Thoracic aorta (tissue), 2 donors: ENCODE measurements around the gene SCN10A. TPM values are rescaled to one million over a fixed set of nuclear protein-coding genes. Genes with fewer than 3 reads are reported as not detected.

ENCODE experiments used
- ATAC-seq: fragments of 150-250 bp; one replicate; pipeline ENCODE4 v1.8.0; 2017; ENCODE audit warnings: low read depth; ENCODE audit not compliant: insufficient number of reproducible peaks, low FRiP score
- DNase-seq: peaks from one replicate; pipeline ENCODE4 v3.0.0-alpha.2; 2020; ENCODE audit warnings: low spot score
- H3K27ac ChIP-seq, 2 donors: fragments of 200-600 bp; sonication (generic); 1 replicate in 1 of 2; 2 replicates in 1 of 2; pipeline ENCODE4 v1.5.1; 2016; ENCODE audit warnings: mild to moderate bottlenecking in 2 of 2, moderate library complexity in 2 of 2
- H3K27me3 ChIP-seq: fragments of 200-600 bp; sonication (generic); replicated peaks from 2 replicates; pipeline ENCODE4 v1.6.0; 2016; ENCODE audit warnings: mild to moderate bottlenecking; ENCODE audit not compliant: insufficient read depth
- H3K36me3 ChIP-seq: fragments of 200-600 bp; sonication (generic); one replicate; pipeline ENCODE4 v1.5.1; 2016
- H3K4me1 ChIP-seq, 2 donors: fragments of 200-600 bp; sonication (generic); 1 replicate in 1 of 2; 2 replicates in 1 of 2; pipeline versions ENCODE4 v1.5.1 to v1.6.0; 2016; ENCODE audit warnings: low read depth in 2 of 2, mild to moderate bottlenecking in 1 of 2; ENCODE audit not compliant: control insufficient read depth in 1 of 2
- H3K4me3 ChIP-seq: fragments of 200-600 bp; sonication (generic); 2 replicates; pipeline ENCODE4 v1.5.1; 2016; ENCODE audit warnings: mild to moderate bottlenecking
- H3K9me3 ChIP-seq: fragments of 200-600 bp; sonication (generic); 2 replicates; pipeline ENCODE4 v1.5.1; 2016
- CTCF ChIP-seq: fragments of 200-600 bp; sonication (generic); IDR thresholded peaks from one replicate; pipeline ENCODE4 v1.5.1; 2019; ENCODE audit warnings: antibody characterized with exemption
- total RNA-seq, 2 donors: library from RNA; depleted of rRNA; stranded (reverse); fragments of >200 nt; gene quantifications; one replicate each; pipeline versions ENCODE4 v1.1.0 to v1.2.3, GENCODE V29; 2016

The SCN10A gene
- total RNA-seq, 2 donors from 2014 or later = not detected

DNA sequence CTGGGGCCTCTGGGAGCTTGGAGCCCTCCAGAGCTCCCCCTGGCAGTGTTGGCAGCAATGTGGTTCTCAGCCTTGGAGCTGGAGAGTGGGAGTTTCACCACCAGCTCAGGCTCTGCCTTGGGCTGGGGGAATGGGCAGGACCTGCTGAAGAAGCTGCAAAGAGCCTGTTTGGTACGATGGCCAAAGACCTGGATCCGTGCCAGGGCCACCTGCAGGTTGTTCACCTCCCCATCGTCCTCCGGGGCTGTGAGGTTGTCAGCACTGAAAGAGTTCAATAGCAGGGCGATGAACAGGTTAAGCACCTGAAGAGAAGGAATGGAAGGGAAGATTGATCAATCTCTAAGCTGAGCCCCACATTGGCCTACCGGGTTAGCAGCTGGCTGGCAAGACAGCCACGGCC, 89.3 kb downstream of the SCN10A start:
- ATAC-seq = no peak
- no peak for TF ChIP-seq CTCF

GRCh38 chr3:38725726-38726419, 90.1 kb downstream of the SCN10A start:
- Histone ChIP-seq H3K9me3 (no peaks in the 10 kb centered on the region), H3K36me3 (no peaks in the 10 kb centered on the region), H3K27ac (peak overlapping the region in 1 of 2 donors; percentile 15), H3K4me1 (peaks cover 12 to 44% of the 10 kb centered on the region in 2 donors), H3K27me3 (no peaks in the 10 kb centered on the region), H3K4me3 (no peak overlapping the region)
- ATAC-seq = no peak
- no peak for DNase-seq
- TF ChIP-seq CTCF = no peak

More for the DNA sequence above, 89.3 kb downstream of the SCN10A start:
- Histone ChIP-seq H3K27me3 (no peaks in the 10 kb centered on the region), H3K4me1 (peaks cover 12 to 42% of the 10 kb centered on the region in 2 donors), H3K9me3 (no peaks in the 10 kb centered on the region), H3K4me3 (no peak overlapping the region), H3K27ac (no peak overlapping the region), H3K36me3 (no peaks in the 10 kb centered on the region)
- no peak for DNase-seq

DNA sequence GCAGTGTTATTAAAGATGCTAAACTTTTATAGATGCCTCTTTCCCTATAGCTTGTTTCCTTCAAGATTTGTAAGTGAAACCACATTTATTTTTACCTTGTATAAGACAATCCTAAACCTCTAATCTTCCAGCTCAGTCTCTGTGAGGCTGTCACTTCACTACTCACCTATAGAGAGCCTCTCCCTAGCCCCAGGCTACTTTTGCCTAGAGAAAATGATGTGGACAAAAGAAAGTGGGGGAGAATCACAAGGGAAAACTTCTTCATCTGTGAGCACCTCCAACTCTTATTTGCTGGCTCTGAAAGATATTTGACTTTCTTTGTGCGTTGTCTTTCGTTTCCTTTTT, 91.7 kb downstream of the SCN10A start:
- Histone ChIP-seq H3K9me3 (no peaks in the 10 kb centered on the region), H3K27ac (no peak overlapping the region), H3K4me3 (no peak overlapping the region), H3K36me3 (no peaks in the 10 kb centered on the region), H3K4me1 (peaks cover 19 to 57% of the 10 kb centered on the region in 2 donors), H3K27me3 (no peaks in the 10 kb centered on the region)
- TF ChIP-seq CTCF = no peak
- ATAC-seq (no peak), DNase-seq (no peak)

GRCh38 chr3:38723569-38724391, 92.2 kb downstream of the SCN10A start:
- Histone ChIP-seq H3K27me3 (no peaks in the 10 kb centered on the region), H3K27ac (peak overlapping the region; percentile 59 to 69), H3K36me3 (no peaks in the 10 kb centered on the region), H3K4me3 (no peak overlapping the region), H3K9me3 (no peaks in the 10 kb centered on the region), H3K4me1 (peaks cover 19 to 60% of the 10 kb centered on the region in 2 donors)
- ATAC-seq (no peak), DNase-seq (no peak)
- TF ChIP-seq CTCF = no peak

- Histone ChIP-seq H3K27me3 (no peaks in the 10 kb centered on the region), H3K4me1 (peaks cover 19 to 68% of the 10 kb centered on the region in 2 donors), H3K27ac (peak overlapping the region; percentile 59 to 69), H3K36me3 (no peaks in the 10 kb centered on the region), H3K9me3 (no peaks in the 10 kb centered on the region), H3K4me3 (no peak overlapping the region)
- DNase-seq (no peak), ATAC-seq (peak; percentile 71)
- TF ChIP-seq CTCF = no peak
These were observed 93.0 kb downstream of the SCN10A start for GRCh38 chr3:38722781-38723568.
